Measurements from ENCODE around the gene PBX3. TPM values are rescaled to one million over a fixed set of nuclear protein-coding genes. Genes with fewer than 3 reads are reported as not detected.

Gene PBX3
- total and polyA plus RNA-seq, 2 of the 13 experiments (the other 11 are each of a cell fraction or from before 2014, with no cell fraction given) = 6.0 to 11.2 TPM

DNA sequence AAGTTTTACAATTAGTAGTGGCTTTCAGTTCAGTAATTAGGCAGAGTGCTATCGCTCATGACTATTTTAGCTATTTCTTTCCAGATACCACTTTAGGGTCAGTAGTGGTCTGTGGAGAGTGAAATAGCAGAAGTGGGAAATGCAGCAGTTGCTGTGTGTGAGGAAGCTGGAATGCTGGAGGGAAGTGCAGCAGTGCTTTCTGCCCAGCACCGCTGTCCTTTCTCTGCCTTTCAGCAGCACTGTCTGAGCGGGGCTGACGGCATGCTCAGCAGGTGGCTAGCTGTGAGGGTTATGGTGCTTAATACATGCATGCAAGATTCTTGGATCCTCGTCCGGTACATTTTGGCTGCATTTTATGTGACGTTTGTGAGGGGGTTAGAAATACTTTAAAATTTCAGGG, 213.9 kb downstream of the PBX3 start (continued):
- TF ChIP-seq, protein P1, sequence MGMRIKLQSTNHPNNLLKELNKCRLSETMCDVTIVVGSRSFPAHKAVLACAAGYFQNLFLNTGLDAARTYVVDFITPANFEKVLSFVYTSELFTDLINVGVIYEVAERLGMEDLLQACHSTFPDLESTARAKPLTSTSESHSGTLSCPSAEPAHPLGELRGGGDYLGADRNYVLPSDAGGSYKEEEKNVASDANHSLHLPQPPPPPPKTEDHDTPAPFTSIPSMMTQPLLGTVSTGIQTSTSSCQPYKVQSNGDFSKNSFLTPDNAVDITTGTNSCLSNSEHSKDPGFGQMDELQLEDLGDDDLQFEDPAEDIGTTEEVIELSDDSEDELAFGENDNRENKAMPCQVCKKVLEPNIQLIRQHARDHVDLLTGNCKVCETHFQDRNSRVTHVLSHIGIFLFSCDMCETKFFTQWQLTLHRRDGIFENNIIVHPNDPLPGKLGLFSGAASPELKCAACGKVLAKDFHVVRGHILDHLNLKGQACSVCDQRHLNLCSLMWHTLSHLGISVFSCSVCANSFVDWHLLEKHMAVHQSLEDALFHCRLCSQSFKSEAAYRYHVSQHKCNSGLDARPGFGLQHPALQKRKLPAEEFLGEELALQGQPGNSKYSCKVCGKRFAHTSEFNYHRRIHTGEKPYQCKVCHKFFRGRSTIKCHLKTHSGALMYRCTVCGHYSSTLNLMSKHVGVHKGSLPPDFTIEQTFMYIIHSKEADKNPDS (CRISPR knock-in tag; IDR thresholded peaks at IDR 0.05) = no peak
- TF ChIP-seq ZMAT3 (CRISPR knock-in tag; conservative IDR thresholded peaks at IDR 0.05) (no peak), RXRB (CRISPR knock-in tag; IDR thresholded peaks at IDR 0.05; ENCODE audit: borderline replicate concordance) (no peak)

DNA sequence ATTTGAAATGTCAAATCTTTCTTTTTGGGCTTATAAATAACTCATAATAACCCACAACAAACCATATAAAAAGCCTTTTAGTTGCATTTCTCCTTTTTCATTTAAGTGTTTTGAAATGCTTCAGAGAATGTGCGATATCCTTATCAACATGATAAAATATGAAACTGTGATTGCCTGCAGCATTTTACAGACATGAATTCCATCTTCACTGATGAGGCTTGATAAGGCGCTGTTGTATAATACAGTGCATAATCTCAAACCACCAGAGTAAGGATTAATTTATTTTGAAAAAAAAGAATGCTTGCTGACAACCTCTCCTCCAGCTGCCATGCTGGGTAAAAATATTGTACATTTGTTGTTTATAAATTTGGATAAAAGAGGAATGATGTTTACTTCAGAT, 216.8 kb downstream of the PBX3 start:
- POLR2A ChIA-PET = no interaction called here
- Histone ChIP-seq H3K4me2 (ENCODE audit: low read depth, low read length) (no peak overlapping the region), H3K79me2 (ENCODE audit: insufficient read depth, low read length) (no peaks in the 10 kb centered on the region), H3K4me3 (replicated peaks in 1 of 3; ENCODE audit: insufficient read depth in 1 of 3, low read depth in 2 of 3, low read length in 3 of 3) (no peak overlapping the region), H3K4me1 (ENCODE audit: insufficient read depth, low read length) (no peaks in the 10 kb centered on the region), H4K20me1 (ENCODE audit: insufficient read depth, low read length) (no peaks in the 10 kb centered on the region), H3K27ac (ENCODE audit: extremely low read length, insufficient read depth, low read length) (no peak overlapping the region), H3K27me3 (ENCODE audit: control insufficient read depth in 1 of 2, insufficient read depth in 2 of 2, low read length in 2 of 2) (no peaks in the 10 kb centered on the region), H3K9ac (ENCODE audit: insufficient read depth, low read depth, low read length) (no peak overlapping the region), H3K9me3 (ENCODE audit: low read length) (no peaks in the 10 kb centered on the region), H3K36me3 (replicated peaks in 1 of 2; ENCODE audit: control insufficient read depth in 1 of 2, insufficient read depth in 2 of 2, low read length in 2 of 2) (peaks cover 1 to 2% of the 10 kb centered on the region in 2 experiments; a peak in 1 of 5 replicates), H2AFZ (ENCODE audit: low read length) (no peak overlapping the region)
- DNase-seq (ENCODE audit: low spot score) (no peak), ATAC-seq (no peak), FAIRE-seq (no peak)
- in situ Hi-C loops (cut with HindIII; ENCODE audit: extremely low pct_ligation_motif_present, low pct_unique_long_range_greater_than_20kb) = no loop called here
- CTCF ChIA-PET (ENCODE audit: low intra/inter-chr PET ratio, low total read pairs) = no interaction called here
- WGBS (ENCODE audit: low lambda C conversion rate) = 100% methylated on average over 2 of the region's 2 CpGs
- BruUV-seq (replicated peaks) = no TSS peak
- intact Hi-C loops (cut with micrococcal nuclease; ENCODE audit: unreplicated experiment) = no loop called here
- TF ChIP-seq, protein P2, sequence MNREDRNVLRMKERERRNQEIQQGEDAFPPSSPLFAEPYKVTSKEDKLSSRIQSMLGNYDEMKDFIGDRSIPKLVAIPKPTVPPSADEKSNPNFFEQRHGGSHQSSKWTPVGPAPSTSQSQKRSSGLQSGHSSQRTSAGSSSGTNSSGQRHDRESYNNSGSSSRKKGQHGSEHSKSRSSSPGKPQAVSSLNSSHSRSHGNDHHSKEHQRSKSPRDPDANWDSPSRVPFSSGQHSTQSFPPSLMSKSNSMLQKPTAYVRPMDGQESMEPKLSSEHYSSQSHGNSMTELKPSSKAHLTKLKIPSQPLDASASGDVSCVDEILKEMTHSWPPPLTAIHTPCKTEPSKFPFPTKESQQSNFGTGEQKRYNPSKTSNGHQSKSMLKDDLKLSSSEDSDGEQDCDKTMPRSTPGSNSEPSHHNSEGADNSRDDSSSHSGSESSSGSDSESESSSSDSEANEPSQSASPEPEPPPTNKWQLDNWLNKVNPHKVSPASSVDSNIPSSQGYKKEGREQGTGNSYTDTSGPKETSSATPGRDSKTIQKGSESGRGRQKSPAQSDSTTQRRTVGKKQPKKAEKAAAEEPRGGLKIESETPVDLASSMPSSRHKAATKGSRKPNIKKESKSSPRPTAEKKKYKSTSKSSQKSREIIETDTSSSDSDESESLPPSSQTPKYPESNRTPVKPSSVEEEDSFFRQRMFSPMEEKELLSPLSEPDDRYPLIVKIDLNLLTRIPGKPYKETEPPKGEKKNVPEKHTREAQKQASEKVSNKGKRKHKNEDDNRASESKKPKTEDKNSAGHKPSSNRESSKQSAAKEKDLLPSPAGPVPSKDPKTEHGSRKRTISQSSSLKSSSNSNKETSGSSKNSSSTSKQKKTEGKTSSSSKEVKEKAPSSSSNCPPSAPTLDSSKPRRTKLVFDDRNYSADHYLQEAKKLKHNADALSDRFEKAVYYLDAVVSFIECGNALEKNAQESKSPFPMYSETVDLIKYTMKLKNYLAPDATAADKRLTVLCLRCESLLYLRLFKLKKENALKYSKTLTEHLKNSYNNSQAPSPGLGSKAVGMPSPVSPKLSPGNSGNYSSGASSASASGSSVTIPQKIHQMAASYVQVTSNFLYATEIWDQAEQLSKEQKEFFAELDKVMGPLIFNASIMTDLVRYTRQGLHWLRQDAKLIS (CRISPR knock-in tag; IDR thresholded peaks at IDR 0.05) = no peak
- no peak for TF ChIP-seq SMC3 (IDR thresholded peaks at IDR 0.05; ENCODE audit: low read length)
- TF ChIP-seq ZNF12 (CRISPR knock-in tag; IDR thresholded peaks at IDR 0.05) = no peak
- TF ChIP-seq ZNF33A (CRISPR knock-in tag; IDR thresholded peaks at IDR 0.05; ENCODE audit: borderline replicate concordance) = no peak
- TF ChIP-seq ZNF883 (CRISPR knock-in tag; IDR thresholded peaks at IDR 0.05; ENCODE audit: not compliant biosample characterization) = no peak
- no peak for TF ChIP-seq MZF1 (CRISPR knock-in tag; IDR thresholded peaks at IDR 0.05; ENCODE audit: borderline replicate concordance)
- TF ChIP-seq ZFP82 (CRISPR knock-in tag; IDR thresholded peaks at IDR 0.05; ENCODE audit: borderline replicate concordance) = no peak
- no peak for TF ChIP-seq MEIS2 (CRISPR knock-in tag; IDR thresholded peaks at IDR 0.05)
- TF ChIP-seq, protein P3, sequence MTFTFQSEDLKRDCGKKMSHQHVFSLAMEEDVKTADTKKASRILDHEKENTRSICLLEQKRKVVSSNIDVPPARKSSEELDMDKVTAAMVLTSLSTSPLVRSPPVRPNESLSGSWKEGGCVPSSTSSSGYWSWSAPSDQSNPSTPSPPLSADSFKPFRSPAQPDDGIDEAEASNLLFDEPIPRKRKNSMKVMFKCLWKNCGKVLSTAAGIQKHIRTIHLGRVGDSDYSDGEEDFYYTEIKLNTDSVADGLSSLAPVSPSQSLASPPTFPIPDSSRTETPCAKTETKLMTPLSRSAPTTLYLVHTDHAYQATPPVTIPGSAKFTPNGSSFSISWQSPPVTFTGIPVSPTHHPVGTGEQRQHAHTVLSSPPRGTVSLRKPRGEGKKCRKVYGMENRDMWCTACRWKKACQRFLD (CRISPR knock-in tag; IDR thresholded peaks at IDR 0.05; ENCODE audit: borderline replicate concordance) = no peak
- TF ChIP-seq, protein P4, sequence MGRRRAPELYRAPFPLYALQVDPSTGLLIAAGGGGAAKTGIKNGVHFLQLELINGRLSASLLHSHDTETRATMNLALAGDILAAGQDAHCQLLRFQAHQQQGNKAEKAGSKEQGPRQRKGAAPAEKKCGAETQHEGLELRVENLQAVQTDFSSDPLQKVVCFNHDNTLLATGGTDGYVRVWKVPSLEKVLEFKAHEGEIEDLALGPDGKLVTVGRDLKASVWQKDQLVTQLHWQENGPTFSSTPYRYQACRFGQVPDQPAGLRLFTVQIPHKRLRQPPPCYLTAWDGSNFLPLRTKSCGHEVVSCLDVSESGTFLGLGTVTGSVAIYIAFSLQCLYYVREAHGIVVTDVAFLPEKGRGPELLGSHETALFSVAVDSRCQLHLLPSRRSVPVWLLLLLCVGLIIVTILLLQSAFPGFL (CRISPR knock-in tag; IDR thresholded peaks at IDR 0.05) = no peak

Data from HepG2 (cell line).